Stimulated activated CD8-positive, alpha-beta memory T cell treated with anti-CD3 and anti-CD28 coated beads, Interleukin-15, amount 100 ng/mL, for 24 hours (primary cell): Measurements from ENCODE around the gene HLA-DRA.

Experiments
- DNase-seq: peaks from one replicate; pipeline ENCODE4 v3.0.0-alpha.2; 2020; ENCODE audit warnings: low read depth

HLA-DRA gene

GRCh38 chr6:32439602-32440214 is at the start of gene HLA-DRA:
HLA-DRA (plus strand) TSS chr6:32439887; CDS start chr6:32439951, 64 bp downstream.
- DNase-seq: no peak

GRCh38 chr6:32391505-32391904 is 48.2 kb upstream of the HLA-DRA start:
- no peak for DNase-seq

DNA sequence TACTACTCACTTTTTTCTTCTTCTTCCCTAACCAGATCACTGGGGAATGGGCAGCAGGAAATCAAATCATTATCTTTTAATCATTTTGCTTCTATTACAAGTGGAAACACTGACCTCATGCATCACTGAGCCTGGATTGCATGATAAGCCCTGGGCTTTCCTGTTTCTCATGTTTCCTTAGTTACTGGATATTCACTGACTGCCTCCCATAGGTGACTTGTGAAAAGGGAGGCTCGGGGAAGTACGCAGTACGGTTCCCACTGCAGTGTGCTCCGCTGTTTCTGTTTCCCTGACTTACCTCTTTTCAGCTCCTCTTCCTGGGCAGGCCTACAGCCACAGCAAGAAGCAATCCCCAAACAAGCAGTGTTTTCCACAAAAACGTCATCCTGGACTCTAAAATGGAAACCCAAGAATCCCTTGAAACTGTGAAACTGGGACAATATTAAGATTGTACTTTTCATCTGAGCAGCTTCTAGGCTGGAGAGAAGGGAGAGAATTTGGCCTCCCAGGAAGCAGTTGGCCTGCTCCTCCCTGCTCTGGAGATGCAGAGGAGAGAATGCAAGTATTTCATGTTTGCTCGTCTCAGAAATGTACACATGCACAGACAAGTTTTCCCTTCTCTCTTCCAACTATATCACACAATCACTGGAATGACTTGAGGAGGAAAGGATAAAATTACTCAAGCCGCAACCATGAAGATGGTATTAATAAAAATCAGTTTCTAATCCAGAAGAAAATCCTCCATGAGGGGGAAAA is 45.8 kb upstream of the HLA-DRA start:
- no peak for DNase-seq

GRCh38 chr6:32396028-32396427 is 43.7 kb upstream of the HLA-DRA start:
- DNase-seq: no peak

GRCh38 chr6:32397252-32397920 is 42.3 kb upstream of the HLA-DRA start:
- DNase-seq: no peak

DNA sequence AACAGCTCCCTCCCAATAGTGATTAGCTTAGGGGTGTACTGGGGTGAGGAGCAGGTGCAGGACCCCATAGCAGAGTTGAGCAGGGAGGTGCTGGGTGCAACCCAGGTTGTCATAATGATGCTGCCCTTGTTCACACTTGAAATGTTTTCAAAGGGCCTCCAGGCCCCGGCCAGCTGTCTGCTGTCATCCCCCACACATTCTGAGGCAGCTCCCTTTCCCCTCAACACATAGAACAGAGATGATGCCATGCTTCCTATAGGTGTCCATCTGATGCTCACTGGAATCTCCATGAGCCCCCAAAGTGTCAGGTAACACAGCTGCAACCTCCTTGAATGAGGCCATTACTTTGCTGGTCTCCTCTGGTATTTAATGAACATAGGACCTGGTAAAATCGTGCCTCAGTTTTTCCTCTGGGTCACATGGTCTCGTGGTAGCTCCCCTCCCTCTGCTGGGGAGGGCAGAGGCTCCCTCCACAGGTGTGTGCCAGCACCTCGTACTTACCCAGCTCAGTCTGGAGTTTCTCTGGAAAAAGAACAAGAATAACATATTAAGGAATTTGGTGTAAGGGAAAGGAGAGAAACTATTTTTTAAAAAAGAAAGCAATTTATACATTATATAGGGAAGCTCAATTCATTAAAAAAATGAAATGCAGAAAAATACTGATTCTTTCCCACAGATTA is 38.3 kb upstream of the HLA-DRA start:
- DNase-seq: no peak

DNA sequence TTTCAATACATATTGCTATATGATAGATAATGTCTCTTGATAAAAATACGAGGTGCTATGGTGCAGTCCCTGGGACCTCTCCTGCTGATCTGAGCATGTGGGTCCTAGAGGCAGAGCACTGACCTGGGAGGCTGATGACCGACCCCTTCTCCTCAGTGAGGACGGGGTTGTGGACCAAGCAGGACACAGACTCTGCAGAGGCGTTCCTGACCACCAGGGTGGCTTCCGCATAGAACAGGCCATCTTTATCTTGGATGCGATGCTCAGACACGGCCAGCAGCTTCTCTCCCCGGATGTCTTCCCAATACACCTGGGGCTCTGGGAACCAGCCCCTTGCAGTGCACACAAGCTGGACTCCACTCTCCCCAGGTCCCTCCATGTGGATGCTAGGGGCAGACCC is 36.9 kb upstream of the HLA-DRA start:
- no peak for DNase-seq

DNA sequence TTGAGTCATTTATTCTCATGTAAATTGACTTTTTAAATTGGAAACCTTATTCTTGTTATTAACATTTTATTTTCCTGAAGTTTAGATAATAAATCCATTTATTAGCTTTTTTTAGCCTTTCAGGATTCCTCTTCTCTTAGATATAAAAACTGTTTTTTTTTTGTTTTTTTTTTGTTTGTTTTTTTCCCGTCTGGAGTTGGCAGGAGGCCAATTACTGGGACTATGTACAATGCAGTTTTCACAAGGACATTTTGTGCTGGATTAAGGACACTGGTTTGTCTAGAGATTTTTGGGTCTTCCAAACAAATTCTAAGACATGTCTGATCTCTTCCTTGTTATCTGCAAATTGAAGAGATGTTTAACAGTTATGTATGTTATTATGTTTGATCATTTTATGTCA is 34.0 kb upstream of the HLA-DRA start:
- no peak for DNase-seq

GRCh38 chr6:32406197-32406596 is 33.5 kb upstream of the HLA-DRA start:
- no peak for DNase-seq

- DNase-seq: no peak
Observed at GRCh38 chr6:32406857-32407256, 32.8 kb upstream of the HLA-DRA start, which contains the start of gene BTNL2. BTNL2 (minus strand) TSS chr6:32407181; CDS start chr6:32407123, 58 bp downstream.

DNA sequence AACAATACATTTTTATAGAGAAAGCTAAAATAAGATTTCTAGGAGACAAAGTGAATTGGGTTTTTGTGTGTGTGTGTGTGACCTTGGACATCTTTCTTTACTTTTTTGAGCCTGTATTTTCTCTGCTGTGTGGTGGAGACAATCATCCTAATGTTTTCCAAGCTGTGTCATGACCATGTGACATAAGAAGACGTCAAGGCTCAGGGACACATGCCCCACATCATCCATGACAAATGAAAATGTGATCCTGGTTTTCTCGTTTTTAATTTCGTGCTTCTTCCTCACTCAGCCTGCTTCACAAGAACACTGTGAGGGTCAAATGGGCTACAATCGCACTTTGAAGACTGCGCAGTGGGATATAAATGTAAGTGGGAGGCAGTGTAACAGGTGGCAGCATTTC is 28.8 kb upstream of the HLA-DRA start:
- DNase-seq: no peak

DNA sequence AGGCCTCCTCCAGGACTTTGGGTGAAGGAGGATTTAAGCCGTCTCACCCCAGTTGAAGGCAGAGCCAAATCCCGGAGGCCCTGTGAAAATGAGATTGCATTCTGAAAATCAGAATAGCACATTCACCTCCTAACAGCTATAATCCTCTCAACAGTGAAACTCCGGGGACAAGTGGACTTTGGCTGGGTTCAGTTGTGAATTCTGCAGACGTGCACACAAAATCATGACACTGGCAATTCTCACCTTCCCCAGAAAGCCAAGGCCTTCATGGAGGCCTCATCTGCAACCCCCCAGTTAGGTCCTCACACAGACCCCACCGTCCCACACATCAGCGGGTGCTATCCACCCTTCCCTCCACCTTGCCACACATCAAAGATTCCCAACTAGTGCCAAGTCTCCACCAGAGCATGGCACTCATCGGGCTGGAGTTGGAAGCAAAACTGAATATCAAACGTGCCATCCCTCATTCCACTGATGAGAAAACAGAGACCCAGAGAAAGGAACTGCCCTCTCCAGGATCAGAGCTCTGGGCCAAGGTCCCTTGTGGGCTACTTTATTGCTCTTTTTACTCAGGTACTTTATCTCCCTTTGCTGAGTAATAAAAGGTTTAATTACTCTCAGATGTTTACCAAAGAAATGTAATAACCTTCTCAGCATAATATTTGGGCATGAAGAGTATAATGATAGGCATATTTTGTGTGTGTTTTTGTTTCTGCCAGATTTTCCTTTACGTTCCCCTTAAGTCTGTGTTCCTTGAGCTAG is 27.9 kb upstream of the HLA-DRA start:
- no peak for DNase-seq

DNA sequence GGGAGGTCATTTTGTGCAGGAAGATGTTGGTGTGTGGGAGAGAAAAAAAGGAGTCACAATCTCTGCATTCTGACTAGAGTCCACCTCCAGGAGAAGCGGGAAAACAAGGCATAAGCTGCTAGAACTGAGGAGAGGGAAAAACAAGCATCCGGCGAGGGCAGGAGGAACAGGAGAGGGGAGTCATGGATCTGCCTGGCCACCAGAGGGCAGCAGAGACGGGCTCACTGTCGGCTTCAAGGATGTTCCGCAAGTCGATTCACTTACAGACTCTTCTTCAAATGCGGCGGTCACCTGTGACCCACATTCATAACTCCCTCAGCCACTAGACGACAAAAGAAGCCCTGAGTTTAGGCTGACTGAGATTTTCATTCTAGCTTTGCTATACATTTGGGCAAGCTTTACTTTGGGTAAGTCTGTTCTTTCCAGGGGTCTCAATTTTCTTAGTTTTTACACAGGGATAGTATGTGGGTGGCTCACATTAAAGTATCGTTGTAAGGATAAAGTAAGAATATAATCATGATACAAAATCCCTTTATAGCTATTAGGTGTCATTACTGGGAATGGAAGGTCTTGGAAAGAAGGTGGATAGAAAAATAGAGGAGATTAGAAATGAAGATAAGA is 26.1 kb upstream of the HLA-DRA start:
- DNase-seq: peak; percentile 79

DNA sequence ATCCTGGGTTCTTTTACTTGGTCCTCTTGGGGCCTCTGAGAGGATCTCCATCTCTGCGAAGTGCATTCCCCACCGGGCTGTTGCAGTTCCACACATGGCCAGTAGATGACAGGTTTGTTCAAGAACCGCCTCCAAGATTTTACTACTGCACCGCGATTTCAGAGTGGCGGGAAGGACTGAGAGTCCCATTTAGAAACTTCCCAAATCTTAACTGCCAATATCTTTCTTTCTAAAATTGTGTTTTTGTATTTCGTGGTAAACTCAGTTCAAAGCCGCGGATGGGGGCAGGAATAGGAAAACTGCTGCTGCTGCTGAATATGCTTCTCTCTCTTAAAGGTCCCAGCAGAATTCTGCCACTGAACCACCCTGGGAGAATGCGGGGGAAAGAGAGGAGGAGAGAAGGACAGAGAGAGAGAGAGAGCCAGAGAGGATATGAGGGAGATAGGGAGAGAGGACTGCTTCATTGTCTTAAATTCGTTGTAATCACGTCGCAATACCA is 24.1 kb upstream of the HLA-DRA start:
- peak; percentile 49 for DNase-seq

GRCh38 chr6:32416036-32416435 is 23.7 kb upstream of the HLA-DRA start:
- no peak for DNase-seq

GRCh38 chr6:32424589-32425300 is 14.9 kb upstream of the HLA-DRA start:
- no peak for DNase-seq

GRCh38 chr6:32426338-32426737 is 13.3 kb upstream of the HLA-DRA start:
- DNase-seq: no peak

GRCh38 chr6:32427218-32427617 is 12.5 kb upstream of the HLA-DRA start:
- DNase-seq: no peak

GRCh38 chr6:32427934-32428474 is 11.7 kb upstream of the HLA-DRA start:
- no peak for DNase-seq

DNA sequence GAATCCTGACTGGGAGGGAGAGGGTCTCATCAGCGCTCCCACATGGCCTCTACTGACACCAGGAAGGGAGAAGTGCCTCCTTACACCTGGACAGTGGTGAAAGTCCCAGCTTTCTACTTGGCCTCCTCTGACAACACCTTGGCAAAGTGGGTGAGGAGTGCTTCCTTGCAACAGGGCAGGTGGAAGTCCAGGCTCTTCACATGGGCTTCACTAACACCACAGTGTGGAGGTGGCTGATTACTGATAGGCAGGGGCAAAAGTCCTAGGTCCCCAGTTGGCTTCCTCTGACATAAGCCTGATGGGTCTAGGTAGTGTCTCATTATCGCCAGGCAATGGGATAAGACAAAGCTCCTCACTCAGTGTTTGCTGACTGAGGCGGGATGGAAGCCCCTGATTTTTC is 9.5 kb upstream of the HLA-DRA start:
- no peak for DNase-seq
